ENCODE data around the gene GPRASP2.
"Not testable (repeated sequence)": the region's sequence is repeated elsewhere in the genome, so short reads cannot be mapped to it uniquely, and the experiment has no call there.

The GPRASP2 gene

DNA sequence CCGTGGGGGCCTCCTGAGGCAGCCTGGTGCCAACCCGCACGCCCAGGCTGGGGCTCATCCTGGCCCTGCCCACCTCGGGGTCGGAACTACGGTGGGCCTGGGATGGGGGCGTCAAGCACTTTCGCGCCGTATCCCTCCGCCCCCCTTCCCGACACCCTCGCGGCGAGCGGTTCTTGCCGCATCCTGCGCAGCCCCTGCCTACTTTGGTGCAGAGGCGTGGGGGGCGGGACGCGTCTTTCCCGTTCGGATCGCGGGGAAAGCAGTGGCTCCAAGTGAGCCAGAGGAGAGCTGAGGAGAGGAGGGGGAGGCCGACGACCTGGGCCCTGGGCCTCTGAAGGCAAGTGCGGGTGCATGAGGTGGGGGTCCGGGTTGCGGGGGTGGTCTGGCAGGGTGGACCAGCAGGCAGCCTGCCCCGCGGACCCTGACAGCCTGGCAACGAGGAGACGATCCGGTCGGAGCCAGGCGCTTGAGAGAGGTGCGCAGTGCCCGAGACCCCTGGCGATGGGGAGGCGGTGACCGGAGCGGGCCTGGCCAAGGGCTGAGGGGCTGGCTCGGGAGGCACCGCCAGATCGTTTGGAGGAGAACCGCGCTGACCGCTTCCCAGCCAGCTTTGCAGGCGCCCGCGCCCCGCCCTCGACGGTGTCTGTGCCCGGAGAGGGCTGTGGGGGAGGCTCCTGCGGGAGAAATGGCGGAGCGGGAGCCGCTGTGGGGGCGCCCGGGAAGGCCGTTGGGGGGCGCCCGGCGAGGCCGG, at the start of gene GPRASP2:
Gene GPRASP2 (plus strand): TSS at position 233 of the 751 bp plus-strand sequence. CDS start 2,422 bp downstream, outside the sequence.
- DNase-seq, result no peak

DNA sequence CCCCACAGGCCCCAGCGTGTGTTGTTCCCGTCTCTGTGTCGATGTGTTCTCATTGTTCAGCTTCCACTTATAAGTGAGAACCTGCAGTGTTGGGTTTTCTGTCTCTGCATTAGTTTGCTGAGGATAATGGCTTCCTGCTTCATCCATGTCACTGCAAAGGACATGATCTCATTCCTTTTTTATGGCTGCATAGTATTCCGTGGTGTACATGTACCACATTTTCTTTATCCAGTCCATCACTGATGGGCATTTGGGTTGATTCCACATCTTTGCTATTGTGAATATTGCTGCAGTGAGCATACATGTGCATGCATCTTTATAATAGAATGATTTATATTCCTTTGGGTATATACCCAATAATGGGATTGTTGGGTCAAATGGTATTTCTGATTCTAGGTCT, 48.4 kb upstream of the GPRASP2 start:
- not testable (repeated sequence) for DNase-seq

GRCh38 chrX:102667034-102667433, 45.2 kb upstream of the GPRASP2 start:
- not testable (repeated sequence) for DNase-seq

GRCh38 chrX:102669526-102669925, 42.7 kb upstream of the GPRASP2 start:
- DNase-seq, result no peak

DNA sequence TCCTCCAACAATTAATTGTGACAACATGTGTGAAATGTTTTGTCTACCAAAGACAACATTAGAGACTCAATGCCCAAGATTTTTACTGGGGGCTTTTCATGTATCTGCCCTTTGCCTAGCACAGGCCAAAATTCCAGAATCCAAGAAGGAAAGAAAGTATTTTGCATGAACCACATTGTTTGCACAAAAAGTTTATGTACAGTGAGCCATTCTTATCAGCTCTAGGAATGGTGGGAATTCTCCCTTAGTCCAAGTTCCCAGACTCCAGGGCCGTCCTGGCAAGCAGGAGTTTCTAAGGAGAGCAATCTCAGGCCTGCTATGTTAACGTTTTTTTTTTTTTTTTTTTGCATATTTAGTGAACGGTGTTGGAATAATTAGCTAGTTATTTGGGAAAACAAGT, 39.4 kb upstream of the GPRASP2 start:
- no peak for DNase-seq

GRCh38 chrX:102677479-102677878, 34.8 kb upstream of the GPRASP2 start:
- DNase-seq, result not testable (repeated sequence)

GRCh38 chrX:102684772-102685520, 27.3 kb upstream of the GPRASP2 start:
- DNase-seq, result no peak

- no peak for DNase-seq
Measured at GRCh38 chrX:102694749-102695148, 17.5 kb upstream of the GPRASP2 start.

DNA sequence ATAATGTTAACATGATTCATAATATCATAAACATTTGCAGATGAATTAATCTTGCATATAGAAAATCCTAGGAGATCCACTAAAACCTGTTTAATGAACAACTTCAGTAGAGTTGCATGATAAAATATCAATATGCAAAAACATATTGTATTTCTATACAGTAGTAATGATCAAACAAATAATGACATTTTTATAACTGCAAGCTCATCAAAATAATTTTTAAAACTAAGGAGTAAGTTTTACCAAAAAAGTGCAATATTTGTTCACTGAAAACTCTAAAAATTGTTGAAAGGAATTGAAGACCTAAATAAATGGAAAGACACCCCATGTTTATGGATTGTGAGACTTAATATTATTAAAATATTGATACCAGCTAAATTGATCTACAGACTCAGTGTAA, 15.9 kb upstream of the GPRASP2 start:
- DNase-seq, result no peak

- DNase-seq, result no peak
Measured at GRCh38 chrX:102697494-102697893, 14.8 kb upstream of the GPRASP2 start.

DNA sequence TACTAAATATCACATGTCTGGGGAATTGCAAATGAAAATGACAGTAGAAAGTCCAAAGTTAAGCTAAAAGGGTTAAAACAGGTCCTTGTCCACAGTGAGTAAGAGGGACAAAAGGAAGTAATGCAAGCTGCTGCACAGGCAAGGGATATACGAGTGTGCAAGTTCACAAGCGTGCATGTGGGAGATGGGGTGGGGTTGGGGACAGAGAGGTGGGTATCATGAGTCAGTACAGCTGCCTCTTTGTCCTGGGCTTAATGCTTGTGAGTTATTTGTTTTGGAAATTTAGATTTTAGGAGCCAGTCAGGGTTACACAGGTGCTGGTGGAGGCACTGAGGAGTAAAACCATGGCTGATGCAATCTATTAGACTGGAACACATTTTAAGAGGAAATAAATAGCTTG, 3.3 kb upstream of the GPRASP2 start:
- DNase-seq, result no peak

- no peak for DNase-seq
Measured at GRCh38 chrX:102711872-102712215, 404 bp upstream of the GPRASP2 start.

DNA sequence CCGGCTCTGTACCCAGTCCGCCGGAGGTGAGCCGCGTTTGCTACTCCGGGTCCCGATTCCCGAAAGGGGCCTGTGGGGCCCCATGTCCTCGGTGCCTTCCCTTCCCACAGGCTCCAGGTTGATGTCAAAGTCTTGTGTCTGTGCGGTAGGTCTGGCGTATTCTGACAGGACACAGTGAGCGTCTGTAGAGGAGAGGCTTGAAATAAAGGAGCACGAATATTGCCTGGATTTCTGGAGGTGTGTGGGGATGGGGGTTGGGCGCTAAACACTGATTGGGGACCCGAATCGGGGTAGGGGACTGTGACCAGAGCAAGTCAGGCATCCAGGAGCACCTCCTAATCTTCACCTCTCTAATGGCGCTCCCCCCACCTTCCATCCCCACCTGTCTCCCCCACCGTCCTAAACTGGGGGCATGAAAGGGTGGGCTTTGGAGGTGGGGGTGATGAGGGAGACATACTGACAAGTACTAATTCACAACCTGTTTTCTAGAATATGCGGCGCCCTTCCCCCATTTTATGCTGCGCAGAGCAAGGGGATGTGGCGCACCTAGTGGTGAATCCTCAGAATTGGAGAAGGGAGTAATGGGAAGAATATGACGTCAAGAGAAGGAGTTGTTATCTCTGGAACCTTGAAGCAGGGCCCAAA, 855 bp downstream of the GPRASP2 start:
- no peak for DNase-seq

GRCh38 chrX:102714994-102715393, 2.7 kb downstream of the GPRASP2 start:
- DNase-seq, result no peak

GRCh38 chrX:102715967-102716366, 3.7 kb downstream of the GPRASP2 start:
- no peak for DNase-seq

DNA sequence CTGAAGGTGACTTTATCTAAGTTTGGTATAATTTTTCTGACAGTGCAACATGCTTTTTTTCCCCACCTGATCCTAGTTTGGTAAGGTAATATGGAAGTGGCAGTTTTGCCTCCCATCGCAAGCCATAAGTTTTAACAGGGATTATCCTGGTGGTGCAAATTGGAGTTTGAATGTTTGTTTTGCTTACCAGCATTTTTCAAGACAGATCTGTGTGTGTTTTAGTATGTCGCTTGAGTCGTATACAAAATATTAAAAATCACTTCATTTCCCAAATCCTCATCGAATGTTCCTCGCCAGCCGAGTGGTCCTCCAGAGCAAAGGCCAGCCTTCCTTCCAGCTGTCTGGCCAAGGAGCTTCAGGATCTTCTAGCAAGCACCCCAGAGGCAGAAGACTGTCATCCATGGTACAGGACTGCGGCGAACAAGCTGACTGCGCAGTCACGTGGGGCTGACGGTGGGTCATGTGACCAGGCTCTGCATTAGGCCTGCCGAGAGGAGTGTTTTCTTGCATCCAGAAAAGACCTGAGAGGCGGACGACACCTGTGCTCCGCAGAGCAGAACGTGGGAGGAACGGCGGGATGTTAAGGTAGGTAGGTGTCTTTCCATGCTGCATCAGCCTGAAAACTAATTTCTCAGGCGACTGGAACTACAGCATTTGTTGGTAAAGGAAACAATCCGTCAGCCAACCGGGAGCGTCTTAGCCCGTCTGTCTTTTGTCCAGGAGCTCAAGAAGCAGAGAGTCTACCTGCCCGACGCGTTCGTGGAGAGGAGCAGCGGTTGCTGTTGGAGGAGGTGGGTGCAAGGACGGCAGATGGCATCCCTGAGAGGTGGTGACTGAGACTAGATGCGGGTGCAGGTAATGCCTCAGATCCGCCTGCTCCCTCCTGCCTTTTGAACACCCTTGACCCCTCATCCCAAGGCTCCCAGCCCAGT, 8.3 kb downstream of the GPRASP2 start, which contains the start of gene GPRASP3:
Gene GPRASP3 (plus strand): TSS at position 507 of the 932 bp plus-strand sequence. CDS start 28,253 bp downstream, outside the sequence.
- DNase-seq, result peak; percentile 76

DNA sequence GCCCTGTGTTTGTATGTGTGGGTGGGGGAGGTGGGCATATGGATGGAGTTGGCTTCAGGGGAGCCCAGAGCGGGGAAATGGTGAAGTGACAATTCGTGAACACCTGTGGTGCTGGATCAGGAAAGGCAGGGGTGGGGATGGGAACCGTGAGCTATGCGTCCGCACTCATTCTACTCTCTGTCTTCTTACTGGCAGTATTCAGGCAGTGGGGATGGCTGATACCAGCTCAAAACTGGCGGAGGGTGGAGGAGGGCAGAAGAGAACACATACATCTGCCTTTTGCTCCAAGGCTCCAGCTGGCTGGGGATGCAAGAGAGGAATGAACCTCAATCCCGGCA, 8.9 kb downstream of the GPRASP2 start:
- not testable (repeated sequence) for DNase-seq

DNA sequence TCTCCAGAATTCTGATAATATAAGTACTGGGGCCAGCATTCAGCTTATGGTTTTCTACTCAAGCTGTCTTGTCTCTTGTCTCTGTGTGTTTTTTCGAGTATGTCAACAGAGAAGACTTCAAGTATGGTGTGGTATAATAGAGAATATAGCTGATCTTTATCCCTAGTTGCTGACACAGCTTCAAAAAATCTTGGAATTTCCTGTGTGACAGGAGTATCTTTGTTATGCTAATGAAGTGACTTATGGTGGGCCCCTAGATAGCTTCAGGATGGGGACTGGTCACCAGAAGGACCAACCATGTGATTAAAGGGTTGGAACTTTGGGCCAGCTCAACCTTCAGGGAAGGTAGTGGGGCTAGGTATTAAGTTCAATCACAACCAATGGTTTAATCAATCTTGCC, 11.2 kb downstream of the GPRASP2 start:
- DNase-seq, result no peak

DNA sequence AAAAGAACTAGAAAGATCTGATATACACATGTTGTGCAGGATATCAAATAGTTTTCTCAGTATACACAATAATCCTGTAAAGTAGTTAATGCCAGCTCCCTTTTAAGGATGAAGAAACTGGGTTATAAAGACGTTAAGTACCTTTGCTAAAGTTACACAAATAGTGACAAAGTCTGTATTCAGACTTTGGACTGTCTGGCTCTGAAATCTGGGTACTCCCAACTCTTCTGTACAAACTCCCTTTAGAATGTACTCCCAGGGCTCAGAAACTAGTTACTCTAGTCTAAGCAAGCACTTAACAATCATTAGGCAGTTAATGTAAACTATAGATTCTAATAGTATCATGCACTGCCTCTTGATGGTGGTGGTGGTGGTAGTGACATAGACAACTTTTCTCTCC, 15.5 kb downstream of the GPRASP2 start:
- DNase-seq, result no peak

- no peak for DNase-seq
Measured at GRCh38 chrX:102728646-102729045, 16.4 kb downstream of the GPRASP2 start.

- no peak for DNase-seq
Measured at GRCh38 chrX:102739657-102740056, 27.4 kb downstream of the GPRASP2 start.

DNA sequence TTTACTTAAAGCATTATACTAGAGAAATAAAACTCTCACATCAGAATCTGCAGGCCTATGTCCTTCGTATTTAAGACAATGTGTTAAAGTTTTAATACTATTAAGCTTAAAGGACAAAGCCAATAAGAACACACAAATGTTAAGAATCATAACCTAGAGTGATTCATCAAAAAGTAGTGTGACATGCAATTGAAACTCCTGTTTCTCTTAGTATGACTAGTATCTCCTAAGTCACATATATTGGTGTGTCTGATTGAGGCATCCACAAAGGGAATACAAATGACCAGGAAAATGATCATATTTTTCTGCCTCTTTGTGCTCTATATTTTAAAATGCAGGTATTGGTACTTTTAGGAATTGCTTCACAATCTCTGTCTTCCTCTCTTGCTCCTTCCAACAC, 32.1 kb downstream of the GPRASP2 start:
- peak; percentile 17 for DNase-seq

- no peak for DNase-seq
Measured at GRCh38 chrX:102745513-102745856, 33.2 kb downstream of the GPRASP2 start.

Data from activated CD4-positive, alpha-beta T cell treated with anti-CD3 and anti-CD28 coated beads, Interleukin-2, Interleukin-6, amounts not matched to agents 100 ng/mL and 50 ng/mL, durations not matched to agents 16 hours and 8 hours (primary cell).